Activated T-helper 1 cell treated with anti-CD3 and anti-CD28 coated beads, Interleukin-12 subunit alpha, Interleukin-12 subunit beta, Interleukin-2, Interleukin-4 antibody, amounts not matched to agents 30 ng/mL and 10 ng/mL and 1 ng/mL, durations not matched to agents 14 hours and 24 hours and 36 hours (primary cell): Measurements from ENCODE around the gene INPP4A. TPM values are rescaled to one million over a fixed set of nuclear protein-coding genes. Genes with fewer than 3 reads are reported as not detected.

Experiments used
- DNase-seq: peaks from one replicate; pipeline ENCODE4 v3.0.0; 2021; ENCODE audit warnings: low spot score
- H3K27ac Mint-ChIP-seq: one replicate; pipeline ENCODE4 v1.8.0; 2021; ENCODE audit warnings: mild to moderate bottlenecking, mixed read lengths
- H3K27me3 Mint-ChIP-seq: one replicate; pipeline ENCODE4 v1.8.0; 2022; ENCODE audit warnings: mild to moderate bottlenecking, moderate library complexity, mixed read lengths; ENCODE audit not compliant: insufficient read depth
- H3K36me3 Mint-ChIP-seq: one replicate; pipeline ENCODE4 v1.8.0; 2021; ENCODE audit warnings: low read depth, mixed read lengths
- H3K4me1 Mint-ChIP-seq: one replicate; pipeline ENCODE4 v1.8.0; 2021; ENCODE audit warnings: low read depth, mixed read lengths
- H3K4me3 Mint-ChIP-seq: one replicate; pipeline ENCODE4 v1.8.0; 2021; ENCODE audit warnings: mild to moderate bottlenecking, moderate library complexity, mixed read lengths
- H3K9me3 Mint-ChIP-seq: one replicate; pipeline ENCODE4 v1.8.0; 2021; ENCODE audit warnings: mixed read lengths
- intact Hi-C: fragments of 100-400 bp; cut with micrococcal nuclease; formaldehyde crosslinking; loops from one replicate; pipeline ENCODE4 v1.15.1; 2024
- total RNA-seq: library from RNA; stranded (reverse); gene quantifications from 2 replicates; pipeline ENCODE4 v1.2.3, GENCODE V29; 2022

INPP4A gene
- total RNA-seq, 1 donor from 2014 or later = 55.7 TPM

DNA sequence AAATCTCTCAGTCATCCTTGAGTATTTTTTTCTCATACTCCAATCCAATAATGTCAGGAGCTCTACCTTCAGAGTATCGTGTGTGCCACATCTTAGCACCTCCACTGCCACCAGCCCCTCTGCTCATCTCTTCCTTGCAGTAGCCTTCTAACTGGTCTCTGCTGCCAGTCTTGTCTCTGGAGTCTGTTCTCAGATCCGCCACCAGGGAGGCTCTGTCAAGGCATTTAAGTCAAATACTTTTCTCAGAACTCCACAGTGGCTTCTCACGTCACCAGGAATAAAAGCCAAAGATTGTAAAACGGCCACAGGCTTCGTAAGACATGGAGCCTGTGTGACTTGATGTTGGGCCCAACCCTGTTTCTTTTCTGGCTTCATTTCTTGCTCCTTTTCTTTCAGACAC is 170.8 kb downstream of the INPP4A start:
- Mint-ChIP-seq H3K4me1 (peaks cover 53% of the 10 kb centered on the region), H3K9me3 (no peaks in the 10 kb centered on the region), H3K36me3 (peaks cover 58% of the 10 kb centered on the region), H3K4me3 (no peak overlapping the region), H3K27me3 (no peaks in the 10 kb centered on the region), H3K27ac (peak overlapping the region; percentile 32)
- intact Hi-C loops = no loop called here
- no peak for DNase-seq

DNA sequence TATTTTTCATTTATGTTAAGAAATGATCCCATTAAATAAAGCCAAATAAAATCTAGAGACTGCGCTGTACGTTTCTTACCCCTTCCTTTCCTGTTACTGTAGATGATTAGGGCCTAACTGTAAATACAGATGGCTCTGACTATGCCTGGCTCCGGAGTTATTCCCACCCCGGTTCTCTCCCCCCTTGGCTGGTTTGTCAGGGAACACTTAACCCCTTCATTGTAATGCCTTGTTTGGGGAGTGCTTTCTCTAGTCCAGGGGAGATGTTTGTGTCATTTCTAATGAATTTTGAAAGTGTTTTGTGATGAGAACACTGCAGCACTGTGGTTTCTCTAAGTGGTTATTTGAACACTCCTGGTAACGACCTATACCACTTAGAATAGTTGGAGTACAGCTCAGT is 172.5 kb downstream of the INPP4A start:
- DNase-seq = no peak
- peaks cover 44% of the 10 kb centered on the region for H3K4me1 Mint-ChIP-seq
- no peak overlapping the region for H3K4me3 Mint-ChIP-seq
- H3K27ac Mint-ChIP-seq = peak overlapping the region; percentile 19
- H3K27me3 Mint-ChIP-seq = no peaks in the 10 kb centered on the region
- intact Hi-C loops = no loop called here
- H3K36me3 Mint-ChIP-seq = peaks cover 46% of the 10 kb centered on the region
- H3K9me3 Mint-ChIP-seq = no peaks in the 10 kb centered on the region

DNA sequence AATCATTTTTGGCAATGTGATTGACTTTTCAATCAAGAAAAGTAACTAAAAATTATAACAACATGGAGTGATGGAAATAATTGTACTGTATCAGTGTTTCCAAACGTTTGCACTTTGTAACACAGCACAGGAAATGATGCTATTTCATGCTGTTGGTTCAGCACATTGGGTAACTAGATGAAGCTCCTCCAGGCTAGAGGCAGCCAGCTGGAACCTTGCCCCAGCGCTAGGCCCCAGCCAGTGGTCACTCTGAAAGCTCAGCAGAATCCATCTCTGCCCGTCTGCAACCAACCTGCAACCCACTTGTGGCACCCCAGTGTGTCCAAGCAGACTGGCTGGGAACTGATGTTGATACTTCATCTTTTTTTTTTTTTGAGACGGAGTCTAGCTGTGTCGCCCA is 179.0 kb downstream of the INPP4A start:
- DNase-seq = no peak
- H3K36me3 Mint-ChIP-seq = peaks cover 25% of the 10 kb centered on the region
- no peaks in the 10 kb centered on the region for H3K9me3 Mint-ChIP-seq
- H3K27me3 Mint-ChIP-seq = no peaks in the 10 kb centered on the region
- peaks cover 24% of the 10 kb centered on the region for H3K4me1 Mint-ChIP-seq
- H3K27ac Mint-ChIP-seq = no peak overlapping the region
- no peak overlapping the region for H3K4me3 Mint-ChIP-seq
- intact Hi-C loops = no loop called here

DNA sequence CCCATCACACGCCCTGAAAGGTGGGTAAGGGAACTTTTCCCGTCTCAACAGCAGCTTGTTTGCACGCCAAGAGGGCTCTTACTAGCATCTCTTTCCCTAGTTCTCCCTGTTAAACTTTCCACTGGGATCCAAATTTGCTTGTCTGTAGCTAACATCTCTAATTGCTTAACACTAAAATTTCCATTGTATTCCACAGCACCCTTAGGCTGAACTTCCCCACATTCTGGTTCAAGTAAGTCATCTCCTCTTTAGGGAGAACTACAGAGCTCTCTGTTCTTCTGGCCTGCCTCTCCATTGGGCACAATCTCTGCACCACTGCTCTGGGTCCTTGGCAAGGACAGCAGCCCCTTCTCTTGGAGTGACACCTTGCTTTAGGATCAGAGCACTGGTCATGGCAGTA is 187.7 kb downstream of the INPP4A start:
- intact Hi-C loops = no loop called here
- Mint-ChIP-seq H3K4me3 (no peak overlapping the region), H3K9me3 (no peaks in the 10 kb centered on the region), H3K36me3 (peaks cover 37% of the 10 kb centered on the region), H3K27ac (no peak overlapping the region), H3K27me3 (no peaks in the 10 kb centered on the region), H3K4me1 (peaks cover 25% of the 10 kb centered on the region)
- DNase-seq = no peak

- Mint-ChIP-seq H3K4me3 (peak overlapping the region; percentile 30), H3K9me3 (no peaks in the 10 kb centered on the region), H3K36me3 (peaks cover 32% of the 10 kb centered on the region), H3K27ac (peak overlapping the region; percentile 70), H3K4me1 (peaks cover 40% of the 10 kb centered on the region), H3K27me3 (no peaks in the 10 kb centered on the region)
- intact Hi-C loops = loop anchor here (1.0 kb wide), 1 partner anchor 203 kb away; no protein-coding TSS in a partner anchor
- peak; percentile 26 for DNase-seq
These were observed 189.9 kb downstream of the INPP4A start for GRCh38 chr2:98634406-98635092.

- Mint-ChIP-seq H3K4me1 (peaks cover 48% of the 10 kb centered on the region), H3K27me3 (no peaks in the 10 kb centered on the region), H3K27ac (peak overlapping the region; percentile 89), H3K9me3 (no peaks in the 10 kb centered on the region), H3K36me3 (peaks cover 33% of the 10 kb centered on the region), H3K4me3 (peak overlapping the region; percentile 57)
- intact Hi-C loops = loop anchor here (1.0 to 2.0 kb wide), 2 partner anchors 19 to 29 kb away; partner anchors contain the start of genes COA5 and UNC50
- DNase-seq = peak; percentile 44
These were observed 192.9 kb downstream of the INPP4A start for GRCh38 chr2:98637401-98638147.

DNA sequence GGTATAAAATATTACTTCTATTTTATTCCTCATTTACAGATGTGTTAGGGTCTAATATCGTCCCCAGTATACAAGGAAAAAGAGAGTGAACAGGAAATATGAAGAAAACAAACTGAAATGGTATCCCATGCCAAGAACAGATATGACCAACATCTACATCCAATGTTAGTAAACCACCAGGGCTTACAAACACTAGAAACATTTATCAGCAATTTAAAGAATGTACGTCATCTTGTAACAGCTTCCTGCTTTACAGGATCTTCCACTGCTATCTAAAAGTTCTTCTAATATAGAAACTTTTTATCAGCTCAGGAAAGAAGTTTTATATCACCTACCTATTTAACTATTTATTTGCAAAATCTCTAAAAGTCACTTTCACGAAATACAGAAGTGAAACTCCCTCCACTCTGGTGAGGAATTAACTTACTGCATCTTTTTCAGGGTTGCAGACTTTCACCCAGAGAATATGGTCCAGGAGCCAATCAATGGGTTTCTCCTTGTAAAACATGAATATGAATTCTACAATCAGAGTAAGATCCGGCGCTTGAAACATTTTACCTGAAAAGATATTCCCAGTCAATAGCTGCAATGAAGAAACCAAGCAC is 198.9 kb downstream of the INPP4A start:
- Mint-ChIP-seq H3K4me3 (no peak overlapping the region), H3K9me3 (no peaks in the 10 kb centered on the region)

More for the DNA sequence above, 198.9 kb downstream of the INPP4A start:
- DNase-seq = no peak
- H3K36me3 Mint-ChIP-seq = peaks cover 36% of the 10 kb centered on the region
- no peaks in the 10 kb centered on the region for H3K27me3 Mint-ChIP-seq
- H3K4me1 Mint-ChIP-seq = peaks cover 20% of the 10 kb centered on the region
- intact Hi-C loops = no loop called here
- no peak overlapping the region for H3K27ac Mint-ChIP-seq

Other genes with a start within 250 kb of the INPP4A start
- not detected in 2 replicates for gene CNGA3, start 98.4 kb upstream of the INPP4A start, total RNA-seq
- gene COA5, start 163.7 kb downstream of the INPP4A start, total RNA-seq = 20.3 and 21.2 TPM in 2 replicates
- 41.4 and 43.0 TPM in 2 replicates for gene UNC50, start 163.7 kb downstream of the INPP4A start, total RNA-seq